Measurements from ENCODE around the gene TAP1. TPM values are rescaled to one million over a fixed set of nuclear protein-coding genes. Genes with fewer than 3 reads are reported as not detected.

Gene TAP1
- total and polyA plus RNA-seq, 2 donors (not counting 1 experiment from before 2014, with no cell fraction given) = 126 to 184 TPM

GRCh38 chr6:32829495-32829894 is 24.0 kb downstream of the TAP1 start:
- peaks cover 48% of the 10 kb centered on the region for H3K79me2 ChIP-seq (ENCODE audit: control insufficient read depth, insufficient read depth, low read length)
- peaks cover 28 to 76% of the 10 kb centered on the region in 2 experiments for H3K36me3 ChIP-seq (replicated peaks in 1 of 2; ENCODE audit: control extremely low read depth in 1 of 2, control insufficient read depth in 1 of 2, extremely low read depth in 1 of 2, insufficient read depth in 2 of 2, low read length in 1 of 2)
- peak overlapping the region; percentile 59 for H3K27ac Mint-ChIP-seq
- intact Hi-C loops (cut with micrococcal nuclease) = no loop called here
- WGBS (ENCODE audit: insufficient coverage) = 78% methylated on average over 6 of the region's 7 CpGs
- H4K20me1 ChIP-seq (ENCODE audit: control insufficient read depth, insufficient read depth, low read length, poor library complexity, severe bottlenecking) = no peaks in the 10 kb centered on the region
- no peaks in the 10 kb centered on the region for H3K9me3 Mint-ChIP-seq (ENCODE audit: insufficient read depth)
- ATAC-seq (ENCODE audit: low read depth) (no peak), DNase-seq (no peak)
- H3K9ac ChIP-seq (ENCODE audit: low read length) = no peak overlapping the region
- H3K9me3 ChIP-seq (ENCODE audit: control extremely low read depth in 1 of 3, control insufficient read depth in 2 of 3, insufficient read depth in 1 of 3, low read length in 2 of 3) = no peaks in the 10 kb centered on the region
- TF ChIP-seq CTCF (IDR thresholded peaks at IDR 0.05) (no peak), EZH2 (IDR thresholded peaks at IDR 0.05; ENCODE audit: borderline replicate concordance, insufficient read depth, low read depth, low read length, poor library complexity, severe bottlenecking) (no peak)
- no peaks in the 10 kb centered on the region for H3K27me3 ChIP-seq (replicated peaks in 1 of 4; ENCODE audit: control extremely low read depth in 1 of 4, control insufficient read depth in 3 of 4, insufficient read depth in 4 of 4, low read length in 3 of 4)
- CTCF ChIA-PET = interaction anchor here (0.7 to 4.7 kb wide), 3 partner anchors 9 to 39 kb away, joined by 3 to 27 read pairs (median 4); partner anchors contain the start of gene TAP2
- POLR2A ChIA-PET = interaction anchor here (1.6 kb wide), 1 partner anchor 38 kb away, joined by 5 read pairs; no protein-coding TSS in a partner anchor
- H3K4me1 Mint-ChIP-seq = peaks cover 24% of the 10 kb centered on the region
- H3K27me3 Mint-ChIP-seq = no peaks in the 10 kb centered on the region
- no peak overlapping the region for H3K4me2 ChIP-seq (replicated peaks; ENCODE audit: low read depth, low read length, poor library complexity, severe bottlenecking)
- H3K4me1 ChIP-seq (ENCODE audit: control insufficient read depth in 2 of 2, insufficient read depth in 2 of 2, low read length in 2 of 2) = peaks cover 0 to 3% of the 10 kb centered on the region in 2 donors
- no peak overlapping the region for H3K4me3 ChIP-seq (ENCODE audit: control extremely low read depth in 1 of 5, extremely low read depth in 1 of 5, insufficient read depth in 1 of 5, low read depth in 2 of 5, low read length in 4 of 5)
- no peak overlapping the region for H3K4me3 Mint-ChIP-seq
- H2AFZ ChIP-seq (ENCODE audit: insufficient read depth, low read depth, low read length, poor library complexity, severe bottlenecking) = no peak overlapping the region
- H3K27ac ChIP-seq (ENCODE audit: low read length in 2 of 2) = no peak overlapping the region

- Histone ChIP-seq H3K27ac (ENCODE audit: low read length in 2 of 2) (no peak overlapping the region), H4K20me1 (ENCODE audit: control insufficient read depth, insufficient read depth, low read length, poor library complexity, severe bottlenecking) (no peaks in the 10 kb centered on the region), H3K79me2 (ENCODE audit: control insufficient read depth, insufficient read depth, low read length) (peaks cover 30% of the 10 kb centered on the region), H3K4me2 (replicated peaks; ENCODE audit: low read depth, low read length, poor library complexity, severe bottlenecking) (no peak overlapping the region), H3K9me3 (ENCODE audit: control extremely low read depth in 1 of 3, control insufficient read depth in 2 of 3, insufficient read depth in 1 of 3, low read length in 2 of 3) (no peaks in the 10 kb centered on the region), H3K4me3 (ENCODE audit: control extremely low read depth in 1 of 5, extremely low read depth in 1 of 5, insufficient read depth in 1 of 5, low read depth in 2 of 5, low read length in 4 of 5) (no peak overlapping the region), H3K9ac (ENCODE audit: low read length) (no peak overlapping the region), H3K4me1 (ENCODE audit: control insufficient read depth in 2 of 2, insufficient read depth in 2 of 2, low read length in 2 of 2) (peaks cover under 1% of the 10 kb centered on the region in 2 donors), H2AFZ (ENCODE audit: insufficient read depth, low read depth, low read length, poor library complexity, severe bottlenecking) (no peak overlapping the region), H3K36me3 (replicated peaks in 1 of 2; ENCODE audit: control extremely low read depth in 1 of 2, control insufficient read depth in 1 of 2, extremely low read depth in 1 of 2, insufficient read depth in 2 of 2, low read length in 1 of 2) (peaks cover 18 to 52% of the 10 kb centered on the region in 2 experiments), H3K27me3 (replicated peaks in 1 of 4; ENCODE audit: control extremely low read depth in 1 of 4, control insufficient read depth in 3 of 4, insufficient read depth in 4 of 4, low read length in 3 of 4) (no peaks in the 10 kb centered on the region)
- ChIA-PET CTCF (interaction anchor here (0.8 to 4.7 kb wide), 11 partner anchors 10 to 395 kb away, joined by 3 to 33 read pairs (median 3); partner anchors contain the start of genes HLA-DOB, PSMB9, TAP1 and TAP2), POLR2A (interaction anchor here (0.9 kb wide), 1 partner anchor 11 kb away, joined by 6 read pairs; the partner anchor contains the start of gene TAP2)
- no peak overlapping the region for H3K4me3 Mint-ChIP-seq
- no peak for ATAC-seq (ENCODE audit: low read depth)
- intact Hi-C loops (cut with micrococcal nuclease) = no loop called here
- no peaks in the 10 kb centered on the region for H3K9me3 Mint-ChIP-seq (ENCODE audit: insufficient read depth)
- peaks cover 9% of the 10 kb centered on the region for H3K4me1 Mint-ChIP-seq
- peak overlapping the region; percentile 18 for H3K27ac Mint-ChIP-seq
- no peak for TF ChIP-seq EZH2 (IDR thresholded peaks at IDR 0.05; ENCODE audit: borderline replicate concordance, insufficient read depth, low read depth, low read length, poor library complexity, severe bottlenecking)
- no peak for TF ChIP-seq CTCF (IDR thresholded peaks at IDR 0.05)
- WGBS (ENCODE audit: insufficient coverage) = 100% methylated on average over 1 of the region's 3 CpGs
- no peak for DNase-seq
- H3K27me3 Mint-ChIP-seq = no peaks in the 10 kb centered on the region
These were observed 26.5 kb downstream of the TAP1 start for GRCh38 chr6:32827025-32827424.
